Thymus (tissue), 11 donors: ENCODE results near the gene ZFHX3. TPM values are rescaled to one million over a fixed set of nuclear protein-coding genes. Genes with fewer than 3 reads are reported as not detected.

Experiments
- DNase-seq, 9 donors: peaks; one replicate each; pipeline ENCODE4 v3.0.0-alpha.2; 2013; ENCODE audit warnings: low spot score in 9 of 9, low read depth in 6 of 9, missing footprints in 1 of 9
- H3K27ac ChIP-seq, 2 donors: one replicate each; pipeline ENCODE4 v1.5.1; 2013; ENCODE audit warnings: control low read depth in 1 of 2, low read depth in 1 of 2, low read length in 1 of 2, mild to moderate bottlenecking in 1 of 2, moderate library complexity in 1 of 2
- H3K27me3 ChIP-seq, 2 donors: one replicate each; pipeline ENCODE4 v1.5.1; 2013; ENCODE audit warnings: low read length in 1 of 2; ENCODE audit not compliant: control insufficient read depth in 2 of 2, insufficient read depth in 1 of 2
- H3K36me3 ChIP-seq, 2 donors: one replicate each; pipeline ENCODE4 v1.5.1; 2013; ENCODE audit warnings: low read length in 1 of 2, mild to moderate bottlenecking in 1 of 2, moderate library complexity in 1 of 2; ENCODE audit not compliant: control insufficient read depth in 2 of 2, insufficient read depth in 2 of 2
- H3K4me1 ChIP-seq, 2 donors: one replicate each; pipeline ENCODE4 v1.5.1; 2013; ENCODE audit warnings: low read length in 2 of 2; ENCODE audit not compliant: control insufficient read depth in 2 of 2, insufficient read depth in 2 of 2
- H3K4me3 ChIP-seq, 2 donors: one replicate each; pipeline ENCODE4 v1.5.1; 2013; ENCODE audit warnings: low read length in 2 of 2, control low read depth in 1 of 2, mild to moderate bottlenecking in 1 of 2
- H3K9me3 ChIP-seq, 2 donors: one replicate each; pipeline ENCODE4 v1.5.1; 2013; ENCODE audit warnings: low read length in 1 of 2, mild to moderate bottlenecking in 1 of 2; ENCODE audit not compliant: control insufficient read depth in 2 of 2, insufficient read depth in 1 of 2
- WGBS: extraction: QIAGEN DNeasy Blood & Tissue Kit; methylation state at CpG from one replicate; pipeline ENCODE4 v1.1.7; 2013; 5-methylcytosine and 5-hydroxymethylcytosine counted together
- polyA plus RNA-seq: library from polyadenylated mRNA; stranded (reverse); fragments of 200-250 nt; gene quantifications from one replicate; pipeline ENCODE4 v1.2.3, GENCODE V29; 2013
- total RNA-seq: library from RNA; stranded (reverse); fragments of 120-200 nt; gene quantifications from one replicate; pipeline ENCODE4 v1.2.4, GENCODE V29; 2013
- donor health status: healthy.

The ZFHX3 gene
- total and polyA plus RNA-seq, 2 donors = 0.90 to 1.9 TPM

DNA sequence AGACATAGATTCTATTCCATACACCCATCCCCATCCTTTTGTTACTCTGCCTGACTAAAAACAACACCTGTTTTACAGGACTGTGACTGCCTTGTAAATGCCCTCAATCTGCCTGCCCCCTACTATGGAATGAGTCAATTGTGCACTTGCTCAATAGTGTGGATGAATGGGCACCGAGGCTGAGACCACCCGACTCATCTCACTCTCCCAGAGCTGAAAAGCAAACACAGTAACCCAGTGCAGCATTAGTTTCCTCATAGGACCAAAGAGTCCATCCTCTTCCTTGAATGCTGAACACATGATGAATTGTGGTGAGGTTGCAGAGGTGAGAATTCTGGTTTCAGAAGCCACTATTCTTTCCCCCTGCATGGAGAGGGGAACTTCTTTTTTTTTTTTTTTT is 233.7 kb downstream of the ZFHX3 start:
- no peaks in the 10 kb centered on the region for H3K4me1 ChIP-seq
- H3K36me3 ChIP-seq = no peaks in the 10 kb centered on the region
- H3K27me3 ChIP-seq = no peaks in the 10 kb centered on the region
- H3K9me3 ChIP-seq = no peaks in the 10 kb centered on the region
- H3K4me3 ChIP-seq = no peak overlapping the region
- 95% methylated on average over 2 of the region's 2 CpGs for WGBS
- no peak for DNase-seq
- H3K27ac ChIP-seq = no peak overlapping the region

GRCh38 chr16:72812672-72813071 is 235.3 kb downstream of the ZFHX3 start:
- WGBS = 91% methylated on average over 3 of the region's 3 CpGs
- Histone ChIP-seq H3K4me1 (no peaks in the 10 kb centered on the region), H3K27ac (no peak overlapping the region), H3K4me3 (no peak overlapping the region), H3K27me3 (no peaks in the 10 kb centered on the region), H3K36me3 (no peaks in the 10 kb centered on the region), H3K9me3 (no peaks in the 10 kb centered on the region)
- DNase-seq = no peak

DNA sequence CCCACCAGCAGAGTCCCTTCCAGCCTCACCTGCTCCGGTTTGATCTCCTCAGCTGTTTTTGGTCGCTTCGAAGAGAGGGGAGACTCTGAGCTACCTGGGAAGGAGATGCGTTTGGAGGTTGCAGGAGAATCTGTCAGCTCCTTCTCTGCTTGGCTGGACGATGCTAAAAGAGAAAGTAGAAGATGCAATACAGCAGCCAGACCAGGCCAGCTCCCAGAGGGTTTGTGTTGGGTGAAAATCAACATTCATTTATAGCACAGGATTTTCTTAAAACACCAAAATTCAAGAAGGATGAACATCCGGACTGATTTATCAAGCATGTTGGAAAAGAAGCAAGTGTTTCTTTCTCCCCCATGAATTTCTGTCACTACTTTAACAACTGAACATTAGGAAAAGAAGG is 236.1 kb downstream of the ZFHX3 start:
- no peaks in the 10 kb centered on the region for H3K36me3 ChIP-seq
- WGBS = 97% methylated on average over 6 of the region's 6 CpGs
- DNase-seq = no peak

GRCh38 chr16:72811188-72811720 is 236.7 kb downstream of the ZFHX3 start:
- Histone ChIP-seq H3K9me3 (no peaks in the 10 kb centered on the region), H3K4me1 (peaks cover 0 to 7% of the 10 kb centered on the region in 2 donors), H3K36me3 (no peaks in the 10 kb centered on the region), H3K4me3 (no peak overlapping the region), H3K27me3 (no peaks in the 10 kb centered on the region), H3K27ac (no peak overlapping the region)
- 97% methylated on average over 8 of the region's 8 CpGs for WGBS
- no peak for DNase-seq

More for the DNA sequence above, 236.1 kb downstream of the ZFHX3 start:
- Histone ChIP-seq H3K4me3 (no peak overlapping the region), H3K9me3 (no peaks in the 10 kb centered on the region), H3K4me1 (peaks cover 0 to 4% of the 10 kb centered on the region in 2 donors), H3K27me3 (no peaks in the 10 kb centered on the region), H3K27ac (no peak overlapping the region)

DNA sequence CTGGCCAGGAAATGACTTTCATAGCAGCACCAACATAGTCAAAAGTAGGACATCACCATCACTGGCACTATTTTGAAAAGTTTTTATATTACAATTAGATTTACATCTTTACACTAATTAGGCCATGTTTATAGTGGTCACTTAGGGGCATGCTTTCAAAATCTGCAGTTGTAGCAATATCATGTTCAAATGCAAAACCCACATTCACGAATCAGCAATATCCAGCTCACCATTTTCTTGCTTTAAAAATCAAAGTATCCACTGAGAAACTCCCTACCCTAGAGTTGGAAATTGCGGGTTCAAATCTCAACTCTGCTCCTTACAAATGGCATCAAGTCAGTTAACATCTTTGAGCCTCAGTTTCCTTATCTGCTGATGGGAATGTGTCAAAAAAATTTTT is 237.4 kb downstream of the ZFHX3 start:
- no peak overlapping the region for H3K4me3 ChIP-seq
- no peaks in the 10 kb centered on the region for H3K36me3 ChIP-seq
- no peaks in the 10 kb centered on the region for H3K27me3 ChIP-seq
- no peak overlapping the region for H3K27ac ChIP-seq
- no peaks in the 10 kb centered on the region for H3K9me3 ChIP-seq
- H3K4me1 ChIP-seq = peaks cover under 1 to 11% of the 10 kb centered on the region in 2 donors
- DNase-seq = no peak
- 74% methylated on average over 2 of the region's 2 CpGs for WGBS

- no peaks in the 10 kb centered on the region for H3K9me3 ChIP-seq
- no peaks in the 10 kb centered on the region for H3K27me3 ChIP-seq
- H3K4me3 ChIP-seq = no peak overlapping the region
- 97% methylated on average over 4 of the region's 4 CpGs for WGBS
- H3K4me1 ChIP-seq = peaks cover 2 to 14% of the 10 kb centered on the region in 2 donors
- no peak overlapping the region for H3K27ac ChIP-seq
- no peaks in the 10 kb centered on the region for H3K36me3 ChIP-seq
- no peak for DNase-seq
Observed at GRCh38 chr16:72809446-72809845, 238.5 kb downstream of the ZFHX3 start.

DNA sequence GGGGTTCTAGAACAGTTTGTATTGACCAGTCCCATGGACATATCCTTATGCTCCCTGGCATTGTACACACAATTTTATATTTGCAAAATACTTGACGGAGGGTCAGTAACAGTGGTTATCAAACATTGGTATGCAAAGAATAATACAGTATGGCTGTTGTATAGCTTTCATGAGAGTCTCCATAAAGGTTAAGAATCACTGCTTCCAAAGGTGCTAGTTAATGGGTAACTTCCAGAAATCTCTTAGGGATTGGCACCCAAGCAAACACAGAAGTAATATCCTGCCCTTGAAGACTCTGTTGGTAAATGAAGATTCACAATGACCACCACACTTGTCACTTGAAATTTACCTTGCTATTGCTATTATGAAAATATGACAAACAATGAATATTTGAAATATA is 239.2 kb downstream of the ZFHX3 start:
- peaks cover 2 to 14% of the 10 kb centered on the region in 2 donors for H3K4me1 ChIP-seq
- H3K9me3 ChIP-seq = no peaks in the 10 kb centered on the region
- no peaks in the 10 kb centered on the region for H3K36me3 ChIP-seq
- no peaks in the 10 kb centered on the region for H3K27me3 ChIP-seq
- 100% methylated on average over 1 of the region's 1 CpG for WGBS
- DNase-seq = no peak
- no peak overlapping the region for H3K27ac ChIP-seq
- H3K4me3 ChIP-seq = no peak overlapping the region

- Histone ChIP-seq H3K9me3 (no peaks in the 10 kb centered on the region), H3K36me3 (no peaks in the 10 kb centered on the region), H3K4me1 (peaks cover 2 to 14% of the 10 kb centered on the region in 2 donors), H3K4me3 (no peak overlapping the region), H3K27me3 (no peaks in the 10 kb centered on the region), H3K27ac (no peak overlapping the region)
- DNase-seq = peak in 1 of 9 donors; percentile 25
- 77% methylated on average over 3 of the region's 3 CpGs for WGBS
Observed at GRCh38 chr16:72807245-72807644, 240.7 kb downstream of the ZFHX3 start.

DNA sequence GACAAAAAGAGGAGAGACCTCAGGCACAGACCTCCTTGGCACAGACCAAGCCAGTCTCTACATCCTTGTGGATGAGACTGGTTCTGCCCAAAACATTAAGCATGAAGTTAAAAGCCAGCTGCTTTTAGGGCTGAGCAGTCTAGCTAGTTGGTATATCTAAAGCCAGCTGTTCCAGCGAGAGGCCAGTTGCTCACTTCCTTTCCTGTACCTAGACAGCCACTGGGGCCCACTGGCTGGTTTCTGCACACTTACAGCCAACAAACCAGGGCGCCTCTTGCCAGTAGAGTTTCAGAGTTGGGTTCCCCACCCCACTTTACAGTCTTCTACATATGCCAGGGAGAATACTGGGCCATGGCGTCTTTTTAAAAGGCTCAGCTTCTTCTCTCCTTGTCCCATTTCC is 242.4 kb downstream of the ZFHX3 start:
- WGBS = 98% methylated on average over 3 of the region's 3 CpGs
- no peak overlapping the region for H3K27ac ChIP-seq
- H3K9me3 ChIP-seq = no peaks in the 10 kb centered on the region
- peak in 2 of 9 donors; percentile 27 to 38 for DNase-seq
- no peak overlapping the region for H3K4me3 ChIP-seq
- H3K27me3 ChIP-seq = no peaks in the 10 kb centered on the region
- no peaks in the 10 kb centered on the region for H3K36me3 ChIP-seq
- peaks cover 2 to 14% of the 10 kb centered on the region in 2 donors for H3K4me1 ChIP-seq
